ENCODE results near the gene VWC2L. TPM values are rescaled to one million over a fixed set of nuclear protein-coding genes. Genes with fewer than 3 reads are reported as not detected.

The VWC2L gene
- total and polyA plus RNA-seq, 2 donors (not counting 1 experiment from before 2014, with no cell fraction given): not detected

- WGBS (ENCODE audit: insufficient coverage): 100% methylated on average over 1 of the region's 2 CpGs
- POLR2A ChIA-PET: no interaction called here
- H3K9me3 ChIP-seq (ENCODE audit: control extremely low read depth in 1 of 3, control insufficient read depth in 2 of 3, insufficient read depth in 1 of 3, low read length in 2 of 3): no peaks in the 10 kb centered on the region
- Mint-ChIP-seq H3K4me1 (no peaks in the 10 kb centered on the region), H3K9me3 (ENCODE audit: insufficient read depth) (no peaks in the 10 kb centered on the region), H3K27me3 (no peaks in the 10 kb centered on the region), H3K27ac (no peak overlapping the region), H3K4me3 (no peak overlapping the region)
- TF ChIP-seq, protein P1, sequence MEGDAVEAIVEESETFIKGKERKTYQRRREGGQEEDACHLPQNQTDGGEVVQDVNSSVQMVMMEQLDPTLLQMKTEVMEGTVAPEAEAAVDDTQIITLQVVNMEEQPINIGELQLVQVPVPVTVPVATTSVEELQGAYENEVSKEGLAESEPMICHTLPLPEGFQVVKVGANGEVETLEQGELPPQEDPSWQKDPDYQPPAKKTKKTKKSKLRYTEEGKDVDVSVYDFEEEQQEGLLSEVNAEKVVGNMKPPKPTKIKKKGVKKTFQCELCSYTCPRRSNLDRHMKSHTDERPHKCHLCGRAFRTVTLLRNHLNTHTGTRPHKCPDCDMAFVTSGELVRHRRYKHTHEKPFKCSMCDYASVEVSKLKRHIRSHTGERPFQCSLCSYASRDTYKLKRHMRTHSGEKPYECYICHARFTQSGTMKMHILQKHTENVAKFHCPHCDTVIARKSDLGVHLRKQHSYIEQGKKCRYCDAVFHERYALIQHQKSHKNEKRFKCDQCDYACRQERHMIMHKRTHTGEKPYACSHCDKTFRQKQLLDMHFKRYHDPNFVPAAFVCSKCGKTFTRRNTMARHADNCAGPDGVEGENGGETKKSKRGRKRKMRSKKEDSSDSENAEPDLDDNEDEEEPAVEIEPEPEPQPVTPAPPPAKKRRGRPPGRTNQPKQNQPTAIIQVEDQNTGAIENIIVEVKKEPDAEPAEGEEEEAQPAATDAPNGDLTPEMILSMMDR (IDR thresholded peaks at IDR 0.05): no peak
- H3K79me2 ChIP-seq (ENCODE audit: control insufficient read depth, insufficient read depth, low read length): no peaks in the 10 kb centered on the region
- no peak overlapping the region for H3K4me2 ChIP-seq (replicated peaks; ENCODE audit: low read depth, low read length, poor library complexity, severe bottlenecking)
- no peak overlapping the region for H3K4me3 ChIP-seq (ENCODE audit: control extremely low read depth in 1 of 5, extremely low read depth in 1 of 5, insufficient read depth in 1 of 5, low read depth in 2 of 5, low read length in 4 of 5)
- no peak for DNase-seq
- H4K20me1 ChIP-seq (ENCODE audit: control insufficient read depth, insufficient read depth, low read length, poor library complexity, severe bottlenecking): no peaks in the 10 kb centered on the region
- no peak overlapping the region for H3K27ac ChIP-seq (ENCODE audit: low read length in 2 of 2)
- H3K4me1 ChIP-seq (ENCODE audit: control insufficient read depth in 2 of 2, insufficient read depth in 2 of 2, low read length in 2 of 2): no peaks in the 10 kb centered on the region
- no peak for ATAC-seq (ENCODE audit: low read depth)
- H3K9ac ChIP-seq (ENCODE audit: low read length): no peak overlapping the region
- no peaks in the 10 kb centered on the region for H3K27me3 ChIP-seq (replicated peaks in 1 of 4; ENCODE audit: control extremely low read depth in 1 of 4, control insufficient read depth in 3 of 4, insufficient read depth in 4 of 4, low read length in 3 of 4)
- H3K36me3 ChIP-seq (replicated peaks in 1 of 2; ENCODE audit: control extremely low read depth in 1 of 2, control insufficient read depth in 1 of 2, extremely low read depth in 1 of 2, insufficient read depth in 2 of 2, low read length in 1 of 2): no peaks in the 10 kb centered on the region
- H2AFZ ChIP-seq (ENCODE audit: insufficient read depth, low read depth, low read length, poor library complexity, severe bottlenecking): no peak overlapping the region
- intact Hi-C loops (cut with micrococcal nuclease): no loop called here
- CTCF ChIA-PET: no interaction called here
These were observed 217.2 kb downstream of the VWC2L start for GRCh38 chr2:214628091-214628490.

Measured in B cell (primary cell).